D721Med (cell line): Measurements from ENCODE around the gene RRBP1.

ENCODE experiments used
- DNase-seq: peaks from one replicate; pipeline ENCODE4 v3.0.0; 2011; ENCODE audit warnings: low spot score; ENCODE audit not compliant: insufficient read length
- FAIRE-seq: peaks from 2 replicates; lab custom pipeline; 2011; peaks lifted over from hg19 to GRCh38; lab: Jason Lieb, UNC
- CTCF ChIP-seq: IDR thresholded peaks from 2 replicates; pipeline ENCODE4 v1.5.1; 2012; ENCODE audit warnings: mild to moderate bottlenecking, control low read depth; ENCODE audit not compliant: insufficient read depth; ENCODE audit errors: missing control alignments

Gene RRBP1

GRCh38 chr20:17715075-17715474 is 33.0 kb upstream of the RRBP1 start:
- no peak for DNase-seq
- no peak for FAIRE-seq
- no peak for TF ChIP-seq CTCF

- TF ChIP-seq CTCF, result no peak
- DNase-seq, result no peak
- FAIRE-seq, result no peak
Measured at GRCh38 chr20:17714597-17714996, 32.6 kb upstream of the RRBP1 start.

GRCh38 chr20:17712708-17713107 is 30.7 kb upstream of the RRBP1 start:
- FAIRE-seq (no peak), DNase-seq (no peak)
- TF ChIP-seq CTCF, result no peak

GRCh38 chr20:17712201-17712600 is 30.2 kb upstream of the RRBP1 start:
- TF ChIP-seq CTCF, result no peak
- no peak for FAIRE-seq
- DNase-seq, result no peak

- no peak for TF ChIP-seq CTCF
- FAIRE-seq (no peak), DNase-seq (no peak)
Measured at GRCh38 chr20:17711267-17711627, 29.2 kb upstream of the RRBP1 start.

- FAIRE-seq, result no peak
- no peak for TF ChIP-seq CTCF
- DNase-seq, result no peak
Measured at GRCh38 chr20:17710379-17711266, 28.6 kb upstream of the RRBP1 start.
